Stimulated activated naive CD8-positive, alpha-beta T cell treated with anti-CD3 and anti-CD28 coated beads, Interleukin-15, Interleukin-2, amounts not matched to agents 100 U/mL and 50 U/mL, for 24 hours (primary cell): ENCODE measurements around the gene SV2C.

Source experiments
- ATAC-seq: fragments of 150-1000 bp; cut with Tn5 transposase; one replicate; pipeline ENCODE4 v1.10.0; 2021
- DNase-seq: peaks from one replicate; pipeline ENCODE4 v3.0.0; 2021

The SV2C gene

DNA sequence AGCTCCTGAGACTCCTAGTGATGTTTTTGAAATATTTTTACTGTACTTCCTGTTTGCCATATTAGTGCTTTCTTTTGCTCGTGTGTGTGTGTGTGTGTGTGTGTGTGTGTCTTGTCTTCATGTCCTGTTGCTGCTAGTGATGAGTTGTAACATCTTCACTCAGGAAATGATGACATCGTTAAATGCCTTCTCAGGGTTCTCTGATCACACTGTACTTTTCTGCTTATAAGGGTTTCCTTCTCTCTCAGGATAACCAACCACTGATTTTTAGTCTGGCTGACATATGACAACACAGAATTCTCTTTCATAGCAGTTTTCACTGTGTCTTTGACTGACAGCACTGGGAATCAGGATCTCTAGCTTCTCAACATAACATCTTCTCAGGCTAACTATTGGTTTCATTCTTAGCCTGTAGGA is 16.1 kb downstream of the SV2C start:
- no peak for DNase-seq
- peak; percentile 40 for ATAC-seq

DNA sequence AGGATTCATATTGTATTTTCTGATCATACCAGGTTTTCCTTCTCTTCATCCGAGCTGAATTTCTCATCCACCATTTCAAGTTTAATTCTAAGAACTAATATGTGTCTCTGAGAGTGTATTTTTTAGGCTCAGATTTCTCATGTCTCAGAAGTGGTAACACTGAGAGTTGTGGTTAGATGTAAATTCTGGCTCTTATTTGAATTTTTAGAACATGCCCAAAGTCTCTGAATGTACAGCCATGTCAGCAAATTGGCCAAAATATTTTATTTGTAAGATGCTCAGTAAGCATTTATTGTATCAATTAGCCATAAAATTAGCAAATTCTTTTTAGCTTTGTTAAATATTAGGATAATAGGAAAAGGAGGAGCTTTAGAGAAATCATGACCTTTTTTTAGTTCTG is 16.6 kb downstream of the SV2C start:
- no peak for ATAC-seq
- DNase-seq, result no peak

DNA sequence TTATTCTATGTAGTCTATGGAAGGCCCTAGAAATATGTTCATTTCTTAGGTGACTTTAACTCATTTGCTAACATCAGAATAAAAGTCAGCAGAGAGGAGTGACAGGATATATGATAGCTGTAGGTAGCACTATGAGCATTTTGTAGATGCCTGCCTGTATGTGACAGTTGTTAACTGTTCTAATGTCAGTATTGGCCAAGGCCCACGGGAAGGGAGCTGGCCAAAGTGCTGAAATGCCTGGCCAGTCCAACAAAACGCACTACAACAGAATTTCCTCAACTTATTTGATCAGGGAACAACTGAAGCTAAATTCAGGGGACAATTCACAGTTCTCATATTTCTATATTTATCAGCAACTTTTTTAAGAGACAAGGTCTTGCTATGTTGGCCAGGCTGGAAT is 20.8 kb downstream of the SV2C start:
- ATAC-seq (no peak), DNase-seq (peak; percentile 34)

DNA sequence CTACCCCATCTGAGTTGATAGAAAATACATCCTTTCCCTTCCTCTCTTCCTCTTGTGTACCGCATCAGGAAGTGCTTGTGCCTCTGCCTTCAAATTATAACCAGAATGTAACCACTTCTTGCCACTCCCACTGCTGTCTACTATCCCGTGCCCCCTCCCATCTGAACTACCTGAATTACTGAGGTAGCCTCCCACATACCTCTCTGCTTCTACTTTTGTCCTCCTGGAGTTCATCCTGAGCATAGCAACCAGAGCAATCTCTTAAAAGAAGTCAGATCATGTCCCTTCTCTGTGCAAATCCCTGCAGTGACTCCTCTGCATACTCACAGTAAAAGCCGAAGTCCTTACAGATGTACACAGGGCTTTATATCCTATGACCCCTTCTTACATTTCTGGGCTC is 23.0 kb downstream of the SV2C start:
- ATAC-seq, result no peak
- DNase-seq, result no peak

DNA sequence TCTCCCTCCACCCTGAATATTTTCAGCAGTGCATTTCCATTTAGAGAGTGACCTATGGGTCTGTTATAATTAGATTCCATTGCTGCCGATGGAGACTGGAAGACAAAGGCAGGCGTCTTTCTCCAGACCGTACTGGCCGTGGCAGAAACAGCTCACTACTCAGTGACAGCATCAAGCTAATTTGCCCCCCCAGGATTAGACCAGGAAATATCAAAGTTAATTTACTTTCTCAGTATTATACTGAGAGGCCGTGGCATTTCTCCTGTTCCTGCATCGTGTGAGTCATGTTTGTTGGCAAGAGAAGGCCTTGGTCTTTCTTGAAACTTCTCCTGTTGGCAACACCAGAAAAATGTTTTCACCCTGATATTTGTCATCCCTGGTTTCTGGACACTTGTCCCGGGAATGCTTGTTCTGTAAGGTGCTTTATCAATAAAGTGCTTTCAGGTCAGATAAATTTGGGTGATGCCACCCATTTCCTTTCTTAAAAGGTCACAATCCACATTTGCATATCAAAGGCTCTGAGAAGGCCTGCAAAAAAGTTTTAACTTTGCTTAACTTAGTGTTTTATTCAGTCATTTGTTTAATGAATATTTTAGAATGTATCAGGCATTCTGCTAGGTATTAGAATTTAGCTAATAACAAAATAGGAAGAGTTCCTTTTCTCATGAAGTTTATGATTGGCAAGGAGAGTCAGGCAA is 28.4 kb downstream of the SV2C start:
- no peak for DNase-seq
- no peak for ATAC-seq

DNA sequence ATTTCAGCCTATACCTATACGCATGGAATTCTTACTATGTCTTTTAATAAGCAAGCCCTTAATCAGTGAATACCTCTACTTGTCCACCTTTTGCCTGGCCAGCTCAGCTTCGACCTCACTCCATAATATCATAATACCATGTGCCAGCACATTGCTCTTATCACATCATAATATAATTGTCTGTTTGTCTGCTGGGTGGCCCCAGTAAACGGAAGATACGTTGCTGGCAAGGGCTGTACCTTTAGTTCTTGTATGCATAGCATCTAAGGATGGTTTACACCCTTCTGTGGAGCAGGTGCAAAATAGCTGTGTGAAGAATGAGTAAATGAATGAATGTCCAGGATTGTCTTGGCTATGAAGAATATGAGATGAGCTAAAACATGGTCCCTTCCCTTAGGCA is 29.9 kb downstream of the SV2C start:
- DNase-seq (no peak), ATAC-seq (no peak)

DNA sequence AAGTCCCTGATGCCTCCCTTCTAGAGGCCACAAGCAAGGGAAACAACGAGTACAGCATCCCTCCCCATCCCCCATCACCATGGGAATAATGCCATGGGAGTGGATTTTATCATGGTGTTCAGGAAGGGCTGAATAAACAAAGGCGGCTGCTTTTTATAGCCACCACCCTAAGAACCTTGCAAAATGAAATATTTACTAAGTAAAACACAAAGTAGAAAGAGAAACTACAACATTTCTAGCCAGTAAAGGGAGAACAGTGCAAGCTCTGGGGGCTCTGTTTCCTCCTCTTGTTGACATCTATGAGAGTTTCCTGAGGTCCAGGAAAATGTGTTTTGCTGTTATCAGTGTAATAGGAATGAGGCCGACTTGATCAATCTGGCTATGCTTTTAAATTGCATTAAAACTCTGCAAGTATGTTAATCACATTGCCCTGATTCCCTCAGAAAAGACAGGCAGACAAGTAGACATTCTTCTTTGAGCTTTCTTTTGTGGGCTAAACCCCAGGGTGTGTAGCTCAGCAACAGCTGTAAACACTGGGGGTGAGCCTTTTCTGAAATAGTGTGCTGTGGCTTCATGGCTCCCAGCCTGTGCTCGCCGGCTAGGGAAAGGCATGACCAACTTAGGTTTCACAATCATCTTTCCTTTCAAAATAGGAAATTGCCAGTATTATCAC is 31.1 kb downstream of the SV2C start:
- DNase-seq (no peak), ATAC-seq (no peak)

DNA sequence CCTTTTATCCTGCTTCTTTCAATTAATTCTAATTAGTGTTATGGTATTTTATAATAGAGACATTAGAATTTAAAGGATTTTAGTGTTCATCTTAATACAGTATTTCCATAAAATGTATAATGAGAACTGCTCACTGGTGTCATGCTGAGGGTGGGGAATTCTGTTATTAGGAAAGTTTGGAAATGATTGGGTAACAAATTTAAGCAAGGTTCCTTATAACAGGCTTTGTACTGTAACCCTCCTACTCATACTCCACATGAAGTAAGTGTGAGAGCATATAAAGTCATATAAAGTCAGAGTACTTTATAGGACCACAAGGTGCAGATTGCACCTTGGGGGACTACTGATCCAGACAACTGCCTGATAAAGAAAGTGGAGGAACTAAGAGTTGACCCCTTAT is 42.2 kb downstream of the SV2C start:
- no peak for DNase-seq
- ATAC-seq, result no peak

DNA sequence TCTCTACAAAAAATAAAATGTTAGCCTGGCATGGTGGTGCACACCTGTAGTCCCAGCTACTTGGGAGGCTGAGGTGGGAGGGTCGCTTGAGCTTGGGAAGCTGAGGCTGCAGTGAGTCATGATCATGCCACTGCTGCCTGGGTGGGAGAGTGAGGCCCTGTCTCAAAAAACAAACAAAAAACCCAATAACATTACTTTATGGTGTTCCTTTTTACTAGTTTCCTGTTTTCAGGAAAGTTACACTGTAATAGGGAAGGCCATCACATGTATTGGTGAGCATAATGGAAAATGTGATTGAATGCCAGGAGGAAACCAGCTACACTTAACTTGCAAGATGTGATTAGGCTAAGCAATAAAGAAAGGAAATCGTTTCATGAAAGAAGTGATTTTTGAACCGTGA is 42.7 kb downstream of the SV2C start:
- no peak for ATAC-seq
- no peak for DNase-seq

DNA sequence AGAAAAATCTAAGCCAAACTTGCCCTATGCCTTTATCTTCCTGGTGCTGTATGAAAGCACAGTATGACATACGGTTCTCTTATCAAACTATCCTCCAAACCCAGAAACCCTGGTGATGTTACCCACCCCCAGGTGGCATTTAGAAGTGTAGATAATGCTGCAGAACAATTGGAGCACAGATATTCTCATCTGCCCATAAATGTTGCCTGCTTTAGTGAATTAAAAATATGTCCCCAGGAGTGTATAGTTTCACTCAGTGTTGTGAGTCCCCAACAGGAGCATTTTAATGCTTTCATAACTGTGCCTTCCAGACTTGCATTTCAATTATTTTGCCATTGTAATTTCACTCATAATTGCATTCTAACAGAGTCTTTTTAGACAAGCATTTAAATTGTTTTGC is 50.8 kb downstream of the SV2C start:
- no peak for DNase-seq
- ATAC-seq, result no peak

DNA sequence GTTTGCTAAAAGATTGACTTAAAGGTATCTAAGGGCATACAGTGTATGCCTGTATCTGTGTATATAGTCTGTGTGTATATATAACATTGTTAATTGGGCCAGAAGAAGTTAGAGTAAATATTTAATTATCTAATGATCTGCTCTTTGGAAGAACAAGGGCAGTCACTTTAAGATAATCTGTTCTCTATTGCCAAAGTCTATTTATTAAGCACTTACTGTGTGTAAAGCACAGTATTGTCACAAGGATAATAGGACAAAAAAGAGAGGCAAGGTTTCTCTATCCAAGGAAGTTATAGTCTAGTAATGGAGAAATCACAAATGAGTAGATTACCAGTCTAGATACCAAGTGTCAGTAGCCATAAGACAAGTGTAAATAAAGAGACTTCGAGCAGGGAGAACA is 51.5 kb downstream of the SV2C start:
- ATAC-seq, result no peak
- DNase-seq, result no peak

DNA sequence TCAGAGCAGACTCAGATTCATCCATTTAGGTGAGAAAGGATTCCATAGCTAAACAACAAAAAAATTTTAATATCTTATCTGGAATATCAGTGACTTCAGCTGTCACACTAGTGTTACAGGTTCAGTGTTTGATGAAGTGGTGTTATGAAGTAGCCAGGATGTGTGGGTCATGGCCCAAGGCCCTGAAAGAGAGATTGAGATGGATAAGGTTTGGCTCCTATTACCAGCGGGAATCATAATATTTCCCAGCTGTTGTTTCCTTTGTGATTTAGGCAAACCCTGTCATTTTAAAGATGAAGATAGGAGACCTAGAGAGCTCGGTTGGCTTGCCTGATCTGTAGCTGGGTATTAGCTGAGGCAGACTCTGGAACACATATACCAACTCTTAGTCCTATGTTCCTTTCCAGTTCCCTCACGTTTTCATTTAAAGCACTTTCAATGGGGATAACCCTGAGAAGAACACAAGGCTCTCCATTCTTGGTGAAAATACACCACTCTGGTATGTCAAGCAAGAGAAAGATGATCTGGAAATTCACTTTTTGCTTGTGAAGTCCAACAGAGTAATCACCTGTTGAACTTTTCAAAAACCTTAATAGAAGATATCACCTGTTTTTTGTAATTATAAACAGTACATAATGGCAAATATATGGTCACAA is 54.8 kb downstream of the SV2C start:
- no peak for ATAC-seq
- DNase-seq, result no peak

DNA sequence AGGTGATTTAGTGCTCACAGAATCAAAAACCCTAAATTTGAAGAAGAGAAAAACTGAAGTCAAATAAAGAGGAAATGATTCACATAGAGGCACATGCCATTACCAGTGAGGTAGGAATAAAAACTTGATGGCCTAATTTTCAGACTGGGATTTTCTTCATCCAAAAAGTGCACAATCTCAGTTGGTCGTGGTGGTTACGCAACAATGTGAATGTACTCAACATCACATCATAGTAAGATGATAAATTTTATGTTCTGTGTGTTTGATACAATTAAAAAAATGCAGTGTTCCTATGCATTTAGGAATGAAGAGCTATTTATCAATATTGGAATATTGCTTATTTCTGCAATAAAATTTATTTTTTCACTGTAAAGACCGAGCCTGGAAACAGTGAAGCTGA is 60.7 kb downstream of the SV2C start:
- no peak for ATAC-seq
- DNase-seq, result no peak

DNA sequence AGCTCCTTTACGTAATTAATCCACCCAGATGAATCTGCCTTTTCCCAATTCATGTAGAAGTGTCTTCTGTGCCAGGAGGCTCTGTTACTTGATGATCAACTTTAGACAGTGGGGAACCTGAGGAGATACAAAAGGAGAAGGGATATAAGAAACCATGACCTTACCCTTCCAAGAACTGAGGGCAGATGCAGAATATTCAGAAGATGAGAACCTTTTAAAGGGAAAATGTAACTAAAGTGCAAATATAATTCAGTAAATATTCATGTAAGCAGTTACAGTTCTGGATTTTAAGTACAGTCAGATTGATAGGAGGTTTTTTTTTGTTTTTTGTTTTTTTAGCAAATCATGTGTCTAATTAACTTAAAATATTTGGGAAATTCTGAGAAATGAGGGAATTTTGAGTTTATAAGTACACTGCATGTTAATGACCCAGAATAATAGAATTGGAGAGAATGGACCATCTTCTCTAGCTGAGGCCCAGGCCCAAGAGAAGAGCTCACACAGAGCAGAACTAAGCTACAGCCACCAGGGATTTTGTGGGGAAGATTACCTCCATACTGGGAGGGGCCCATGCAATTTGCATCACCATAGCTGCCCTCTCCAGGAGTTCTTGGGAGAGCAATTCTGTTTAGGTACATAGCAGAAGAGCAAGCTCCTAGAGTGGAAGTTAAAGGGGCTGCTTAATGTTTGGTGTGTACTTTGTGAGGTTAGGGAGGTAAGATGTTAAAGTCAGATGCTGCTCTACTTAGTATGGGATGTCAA is 61.5 kb downstream of the SV2C start:
- ATAC-seq, result no peak
- no peak for DNase-seq

DNA sequence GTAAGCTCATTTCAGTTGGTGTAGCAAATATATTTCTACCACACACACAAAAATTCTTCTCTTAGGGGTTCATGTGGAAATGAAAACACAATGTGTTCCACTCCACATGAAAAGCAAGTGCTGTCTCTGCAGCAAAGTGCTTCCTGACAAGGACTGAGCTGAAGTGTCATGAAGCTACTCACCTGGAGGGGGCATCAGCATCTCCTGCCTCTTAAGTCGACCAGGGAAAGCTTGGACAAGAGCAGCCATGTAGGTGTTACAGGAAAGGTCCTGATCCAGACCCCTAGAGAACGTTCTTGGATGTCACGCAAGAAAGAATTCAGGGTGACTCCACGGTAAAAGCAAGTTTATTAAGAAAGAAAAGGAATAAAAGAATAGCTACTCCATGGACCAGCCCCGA is 62.8 kb downstream of the SV2C start:
- DNase-seq (peak; percentile 4), ATAC-seq (no peak)

DNA sequence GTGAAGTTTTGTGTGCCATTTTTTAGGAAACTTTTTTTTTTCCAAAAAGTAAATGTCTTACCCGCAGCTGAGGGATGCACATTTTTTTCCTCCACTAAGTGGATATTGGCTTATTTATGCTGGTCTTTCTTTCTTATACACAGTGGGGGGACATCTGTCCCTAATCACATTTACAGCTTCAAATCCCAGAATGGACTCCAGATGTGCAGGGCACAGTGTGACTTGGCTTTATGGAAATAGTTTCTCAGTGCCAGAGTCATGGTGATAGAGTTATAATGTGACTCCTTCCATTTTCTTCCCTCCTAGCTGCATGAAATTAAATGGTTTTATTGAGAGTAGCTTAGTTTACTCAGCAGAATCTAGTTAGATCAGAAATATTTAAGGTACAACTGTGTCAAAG is 66.5 kb downstream of the SV2C start:
- ATAC-seq (no peak), DNase-seq (no peak)

DNA sequence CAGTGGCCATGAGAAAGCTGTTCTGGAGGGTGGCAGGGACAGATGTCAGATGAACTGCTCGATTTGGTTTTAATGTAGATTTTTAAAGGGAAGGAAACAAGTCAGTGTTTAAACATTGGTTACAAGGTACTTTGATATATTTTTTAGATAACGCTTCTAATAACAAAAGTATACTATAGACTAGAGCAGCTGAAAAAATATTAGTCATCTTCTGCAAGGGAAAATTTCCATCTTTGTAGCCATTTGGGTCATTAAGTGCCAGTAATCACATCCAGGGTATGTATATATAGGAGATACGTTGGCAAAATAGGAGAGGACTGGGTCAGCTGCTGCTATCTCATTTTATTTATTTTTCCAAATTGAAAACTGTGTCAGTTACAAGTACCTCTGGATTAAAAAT is 69.0 kb downstream of the SV2C start:
- no peak for DNase-seq
- no peak for ATAC-seq

DNA sequence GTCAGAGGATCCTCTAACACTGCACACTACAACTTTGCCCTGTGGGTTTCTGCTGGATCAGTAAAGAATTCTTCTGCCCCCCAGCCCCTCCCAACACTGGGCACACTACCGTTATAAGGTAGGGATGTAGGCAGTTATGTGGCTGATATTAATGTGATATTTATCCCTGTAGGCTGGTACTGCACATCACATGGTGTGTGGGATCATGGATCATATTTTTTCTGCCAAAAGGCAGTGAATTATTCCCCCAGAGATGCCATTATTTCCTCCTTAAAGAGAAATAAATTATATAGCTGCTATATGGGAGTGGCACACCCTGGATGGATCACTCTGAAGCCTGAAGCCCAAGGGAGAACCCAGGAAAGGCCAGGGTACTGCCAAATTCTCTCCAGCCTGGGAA is 69.5 kb downstream of the SV2C start:
- ATAC-seq (no peak), DNase-seq (no peak)

DNA sequence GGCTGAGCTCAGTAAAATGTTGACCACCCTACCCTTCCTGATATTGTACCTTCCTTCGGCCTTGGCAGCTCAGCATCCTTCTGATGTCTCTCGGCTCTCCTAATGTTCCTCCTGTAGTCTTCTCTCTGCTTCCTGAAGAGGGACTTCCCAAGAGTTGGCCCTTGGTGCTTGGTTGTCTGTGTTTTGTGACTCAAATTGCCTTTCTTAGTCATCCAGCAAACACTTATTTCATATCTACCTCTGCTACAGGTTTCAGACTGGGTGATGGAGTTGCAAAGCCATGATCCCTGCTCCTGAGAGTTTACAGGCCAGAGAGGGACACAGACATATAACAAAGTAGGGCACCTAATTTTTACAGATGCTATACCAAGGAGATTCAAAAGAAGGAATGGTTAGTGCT is 70.1 kb downstream of the SV2C start:
- ATAC-seq (no peak), DNase-seq (no peak)

DNA sequence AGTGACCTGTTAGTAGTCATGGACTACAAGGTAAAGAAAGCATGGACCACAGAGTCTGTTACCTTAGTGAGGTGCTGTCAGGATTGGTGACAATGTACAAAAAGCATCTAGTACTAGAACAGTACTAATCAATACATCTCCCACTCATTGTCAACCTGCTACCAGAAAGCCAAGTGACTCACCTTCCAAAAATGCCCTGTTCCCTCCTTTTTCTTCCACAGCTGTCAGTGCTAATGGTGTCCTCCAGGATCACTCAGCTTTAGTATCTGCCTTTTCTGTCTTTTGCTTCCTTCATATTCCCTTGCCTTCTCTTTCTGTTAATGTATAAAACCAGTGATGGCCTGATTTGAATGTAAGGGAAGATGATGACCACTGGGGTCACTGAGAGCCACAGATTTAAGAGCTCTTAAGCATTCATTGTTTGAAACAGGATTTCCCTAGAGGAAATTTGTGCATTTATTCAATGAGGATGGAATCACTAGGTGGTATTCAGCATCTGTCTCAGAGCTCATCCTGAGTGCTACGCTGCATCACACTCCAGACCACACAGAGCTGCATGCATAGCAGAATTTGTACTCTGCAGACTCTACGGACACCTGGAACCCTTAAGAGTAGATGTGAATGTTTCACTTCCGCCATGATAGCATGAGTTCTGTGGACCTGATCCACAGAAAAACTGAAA is 71.0 kb downstream of the SV2C start:
- no peak for ATAC-seq

DNA sequence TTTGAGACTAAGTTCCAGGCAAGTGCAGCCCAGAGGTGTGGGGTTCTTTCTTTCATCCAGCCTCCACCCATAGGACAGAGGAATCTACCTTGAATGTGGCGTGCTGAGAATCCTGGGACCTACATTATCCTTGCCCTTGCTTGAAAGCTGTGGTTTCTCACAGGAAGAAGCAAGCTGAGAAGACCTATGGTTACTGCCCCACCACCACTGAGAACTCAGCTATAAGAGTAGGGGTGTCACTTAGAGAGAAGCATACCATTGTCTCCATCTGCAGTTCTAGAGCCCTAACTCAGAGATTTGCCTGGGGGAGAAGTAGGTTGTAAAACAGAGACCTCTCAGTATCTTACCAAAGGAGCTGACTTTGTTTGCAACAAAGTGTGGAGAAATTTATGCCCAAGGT is 72.4 kb downstream of the SV2C start:
- no peak for ATAC-seq
- DNase-seq, result no peak

More for the DNA sequence above, 71.0 kb downstream of the SV2C start:
- no peak for DNase-seq

DNA sequence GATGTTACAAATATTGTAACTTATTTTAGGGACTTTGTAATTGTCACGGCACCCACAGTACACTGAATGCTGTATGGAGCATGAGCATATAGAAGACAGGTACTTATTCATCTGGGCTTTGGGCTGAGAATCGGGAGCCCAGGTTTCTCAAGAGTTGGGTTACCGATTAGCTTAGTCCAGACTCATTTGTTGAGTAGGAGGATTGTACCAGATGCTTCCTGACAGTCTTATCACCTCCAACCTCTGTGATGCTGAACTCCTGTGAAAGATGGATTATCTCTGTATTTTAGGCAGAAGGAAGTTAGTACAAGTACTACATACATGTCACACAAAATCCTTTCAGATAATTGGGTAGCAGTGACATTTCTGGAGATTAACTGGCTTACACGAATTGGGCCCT is 79.2 kb downstream of the SV2C start:
- ATAC-seq, result no peak
- no peak for DNase-seq
